GM21619 (cell line): ENCODE data around the gene TNRC6C.
"Not testable (repeated sequence)": the region's sequence is repeated elsewhere in the genome, so short reads cannot be mapped to it uniquely, and the experiment has no call there.

Experiments
- ATAC-seq: cut with Tn5 transposase; IDR thresholded peaks from one replicate; pipeline ENCODE4 v1.9.1; 2021; ENCODE audit not compliant: unreplicated experiment

The TNRC6C gene

DNA sequence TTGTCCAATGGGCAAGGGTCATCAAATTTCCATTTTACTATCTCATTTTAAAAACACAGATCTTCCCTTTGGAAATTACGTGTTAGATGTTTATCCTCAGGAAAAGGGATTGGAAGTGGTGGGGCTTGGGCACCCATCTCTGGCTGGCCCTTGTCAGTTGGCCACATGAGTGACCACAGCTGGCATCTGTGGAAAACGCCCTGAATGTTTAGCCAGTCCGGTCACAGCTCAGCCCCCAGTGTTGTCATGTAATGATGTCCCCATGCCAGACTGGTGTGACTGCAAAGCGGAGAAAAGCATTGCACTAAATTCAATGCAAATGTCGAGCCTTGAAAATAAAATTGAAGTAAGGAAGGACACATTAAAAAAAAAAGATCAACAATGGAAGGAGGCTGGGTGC lies 117.0 kb downstream of the TNRC6C start:
- no peak for ATAC-seq

DNA sequence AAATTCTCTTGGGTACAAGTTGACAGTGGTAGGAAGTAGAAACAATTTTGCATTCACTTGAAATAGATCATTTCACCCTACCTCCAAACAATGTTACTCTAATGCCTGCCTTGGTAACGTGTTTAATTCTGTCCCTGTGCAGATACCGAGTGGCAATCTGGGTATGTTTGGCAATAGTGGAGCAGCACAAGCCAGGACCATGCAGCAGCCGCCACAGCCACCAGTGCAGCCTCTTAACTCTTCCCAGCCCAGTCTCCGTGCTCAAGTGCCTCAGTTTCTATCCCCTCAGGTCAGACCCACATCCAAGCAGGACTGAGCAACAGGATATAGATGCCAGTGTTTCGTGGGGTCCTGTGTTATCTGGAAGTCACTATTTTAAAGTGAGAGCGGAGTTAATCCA lies 120.8 kb downstream of the TNRC6C start:
- no peak for ATAC-seq

DNA sequence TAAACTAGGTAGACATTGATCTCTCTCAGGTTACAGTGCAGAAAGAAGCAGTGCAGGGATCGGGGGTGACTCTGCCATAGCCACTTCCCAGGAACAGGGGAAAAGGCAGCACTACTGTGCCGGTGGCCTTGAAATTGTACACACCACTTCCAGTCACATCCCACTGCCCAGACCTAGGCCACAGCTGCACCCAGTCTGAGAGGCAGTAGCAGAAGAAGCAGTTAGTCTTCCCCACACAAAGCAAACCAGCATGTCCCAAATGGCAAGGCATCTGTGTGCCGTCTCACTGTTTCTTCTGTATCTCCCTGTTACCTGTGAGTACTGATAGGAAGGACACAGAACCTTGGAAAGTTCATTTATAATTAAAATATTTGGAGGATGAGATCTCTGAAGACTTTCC lies 123.0 kb downstream of the TNRC6C start:
- no peak for ATAC-seq

DNA sequence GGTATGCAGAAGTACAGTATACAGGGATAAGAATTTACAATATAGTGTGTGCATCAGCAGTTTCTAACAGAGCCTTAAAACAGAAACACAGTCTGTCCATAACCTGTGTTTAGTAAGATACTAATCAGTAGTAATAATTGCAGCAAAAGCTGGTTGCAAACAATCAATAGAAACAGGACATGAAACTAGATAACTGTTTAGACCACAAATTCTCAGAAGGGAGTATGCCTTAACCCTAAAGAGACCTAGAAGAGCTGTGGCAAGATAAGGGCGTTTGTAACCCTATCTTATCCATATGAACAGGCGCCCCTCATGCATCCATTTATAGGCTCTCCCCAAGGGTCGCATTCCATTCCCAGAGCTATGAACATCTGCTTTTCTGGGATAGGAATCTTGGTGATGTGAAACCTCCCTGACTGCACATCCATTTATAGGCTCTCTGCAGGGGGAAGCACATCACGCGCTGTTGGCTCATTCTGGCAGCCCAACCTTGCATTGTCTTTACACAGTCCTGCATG lies 123.9 kb downstream of the TNRC6C start:
- not testable (repeated sequence) for ATAC-seq

DNA sequence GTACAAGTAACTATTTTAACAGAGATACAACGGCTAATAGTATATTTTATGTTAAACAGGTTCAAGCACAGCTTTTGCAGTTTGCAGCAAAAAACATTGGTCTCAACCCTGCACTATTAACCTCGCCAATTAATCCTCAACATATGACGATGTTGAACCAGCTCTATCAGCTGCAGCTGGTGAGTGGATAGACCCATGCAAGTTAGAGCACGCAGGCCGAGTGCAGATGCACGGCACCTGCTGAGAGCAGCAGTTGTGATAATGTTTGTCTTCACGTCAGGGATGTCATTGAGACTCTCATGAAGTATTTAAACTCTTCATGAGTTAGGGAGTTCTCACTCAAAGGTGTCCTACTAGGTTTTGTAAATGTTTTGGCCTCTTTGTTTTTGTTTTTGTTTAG lies 124.5 kb downstream of the TNRC6C start:
- ATAC-seq: no peak

DNA sequence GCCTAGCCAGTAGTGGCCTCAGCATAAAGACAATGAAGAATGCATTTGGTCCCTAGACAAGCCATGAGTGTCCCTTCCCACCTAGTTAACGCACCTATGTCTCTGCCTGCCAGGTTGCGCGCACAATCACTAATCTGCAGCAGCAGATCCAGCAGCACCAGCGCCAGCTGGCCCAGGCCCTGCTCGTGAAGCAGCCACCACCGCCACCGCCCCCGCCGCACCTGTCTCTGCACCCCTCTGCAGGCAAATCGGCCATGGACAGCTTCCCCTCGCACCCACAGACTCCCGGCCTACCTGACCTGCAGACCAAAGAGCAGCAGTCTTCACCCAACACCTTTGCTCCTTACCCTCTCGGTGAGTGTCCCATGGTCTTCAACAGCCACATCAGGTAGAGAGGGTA lies 128.2 kb downstream of the TNRC6C start:
- no peak for ATAC-seq

DNA sequence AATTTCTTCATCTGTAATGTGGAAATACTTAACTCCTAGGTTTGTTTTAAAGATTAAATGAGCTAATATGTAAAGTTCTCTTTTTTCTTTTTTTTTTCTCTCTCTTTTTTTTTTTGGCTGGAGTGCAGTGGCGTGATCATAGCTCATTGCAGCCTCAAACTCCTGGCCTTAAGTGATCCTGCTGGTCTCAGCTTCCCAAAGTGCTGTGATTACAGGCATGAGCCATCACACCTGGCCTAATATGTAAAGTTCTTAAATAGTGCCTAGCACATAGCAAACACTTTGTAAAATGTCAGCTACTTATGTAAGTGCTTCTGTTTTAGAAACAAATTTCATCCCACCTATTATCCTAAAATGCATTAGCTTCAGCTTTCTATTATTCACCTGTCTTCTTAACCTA lies 130.0 kb downstream of the TNRC6C start:
- no peak for ATAC-seq

DNA sequence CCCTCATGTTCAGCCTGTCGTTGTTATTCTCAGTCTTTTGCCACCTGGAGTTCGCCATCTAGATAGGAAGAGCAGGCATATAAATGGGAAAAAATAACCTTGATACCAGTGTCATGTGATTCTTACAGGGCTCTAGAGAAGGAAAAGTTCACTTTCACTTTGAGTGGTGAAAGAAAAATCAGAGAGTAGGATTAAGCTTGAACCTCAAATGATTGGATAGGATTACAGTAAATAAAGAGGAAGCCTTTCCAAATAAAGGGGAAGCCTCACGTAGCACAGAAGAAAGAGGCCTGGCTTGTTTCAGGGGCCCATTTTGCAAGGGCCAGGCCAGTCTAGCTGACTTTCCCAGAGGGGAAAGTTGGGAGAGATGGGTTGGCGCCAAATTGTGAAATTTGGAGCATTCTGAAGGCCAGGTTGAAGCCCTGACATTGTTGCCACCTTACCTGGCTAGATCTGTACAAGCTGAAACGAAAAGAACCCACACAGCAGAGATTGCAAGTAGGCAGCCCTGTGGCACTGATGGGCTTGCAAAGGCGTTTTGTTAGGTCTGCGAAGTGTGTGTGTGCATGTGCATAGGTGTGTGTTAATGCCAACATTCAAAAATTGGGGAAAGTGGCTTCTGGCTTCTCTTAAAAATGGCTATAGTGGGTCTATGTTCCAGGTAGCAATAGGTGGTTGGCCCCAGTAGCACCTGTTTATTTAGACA lies 131.2 kb downstream of the TNRC6C start:
- no peak for ATAC-seq

DNA sequence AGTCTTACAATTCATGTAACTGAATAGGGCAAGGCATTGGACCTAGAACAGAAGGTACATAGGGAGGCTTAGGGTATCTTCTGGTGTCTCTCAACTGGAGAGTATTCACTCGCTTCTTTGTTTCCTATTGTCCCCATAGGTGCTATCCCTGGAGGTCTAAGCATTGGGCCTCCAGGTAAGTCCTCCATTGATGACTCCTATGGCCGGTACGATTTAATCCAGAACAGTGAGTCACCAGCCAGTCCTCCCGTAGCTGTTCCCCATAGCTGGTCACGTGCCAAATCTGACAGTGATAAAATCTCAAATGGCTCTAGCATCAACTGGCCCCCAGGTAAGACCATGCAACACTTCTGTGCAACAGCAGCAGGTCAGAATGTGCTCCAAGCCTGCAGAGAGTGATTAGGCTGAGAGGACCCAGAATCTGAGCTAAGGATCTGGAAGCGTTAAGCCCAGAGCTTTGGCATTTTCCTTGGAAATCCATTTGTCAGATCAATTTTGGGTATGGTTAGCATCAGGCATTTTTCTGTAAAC lies 134.4 kb downstream of the TNRC6C start:
- no peak for ATAC-seq

DNA sequence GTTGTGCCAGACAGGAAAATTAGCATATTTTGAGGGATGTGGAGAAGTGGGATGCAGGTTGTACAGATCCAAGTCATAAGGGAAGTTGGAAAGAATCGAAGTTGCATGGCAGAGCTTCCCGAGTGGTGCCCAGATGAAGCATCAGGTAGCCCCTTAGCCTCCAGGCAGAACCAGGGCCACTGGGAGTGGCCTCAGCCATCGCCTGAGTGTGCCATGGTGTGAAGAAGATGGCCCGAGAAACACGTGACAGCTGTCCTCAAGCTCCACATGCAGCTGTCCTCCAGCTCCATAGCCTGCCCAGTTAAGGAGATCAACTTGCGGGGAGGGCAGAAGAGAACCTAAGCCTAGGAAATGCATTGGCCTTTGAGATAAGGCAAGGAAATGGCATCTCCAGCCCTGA lies 136.5 kb downstream of the TNRC6C start:
- ATAC-seq: no peak

DNA sequence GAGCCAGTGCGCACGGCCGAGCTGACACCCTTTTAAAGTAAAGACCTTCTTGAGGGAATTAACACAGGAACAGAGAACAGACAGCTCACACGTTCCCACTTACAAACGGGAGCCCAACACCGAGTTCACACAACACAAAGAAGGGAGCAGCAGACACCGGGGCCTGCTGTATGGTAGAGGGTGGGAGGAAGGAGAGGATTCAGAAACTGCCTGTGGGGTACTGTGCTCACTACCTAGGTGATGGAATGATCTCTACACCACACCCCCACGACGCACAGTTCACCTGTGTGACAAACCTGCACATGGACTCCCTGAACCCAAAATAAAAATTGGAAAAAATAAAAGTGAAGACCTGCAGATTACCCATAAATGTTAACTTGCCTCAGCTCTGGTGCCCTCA lies 137.6 kb downstream of the TNRC6C start:
- no peak for ATAC-seq

DNA sequence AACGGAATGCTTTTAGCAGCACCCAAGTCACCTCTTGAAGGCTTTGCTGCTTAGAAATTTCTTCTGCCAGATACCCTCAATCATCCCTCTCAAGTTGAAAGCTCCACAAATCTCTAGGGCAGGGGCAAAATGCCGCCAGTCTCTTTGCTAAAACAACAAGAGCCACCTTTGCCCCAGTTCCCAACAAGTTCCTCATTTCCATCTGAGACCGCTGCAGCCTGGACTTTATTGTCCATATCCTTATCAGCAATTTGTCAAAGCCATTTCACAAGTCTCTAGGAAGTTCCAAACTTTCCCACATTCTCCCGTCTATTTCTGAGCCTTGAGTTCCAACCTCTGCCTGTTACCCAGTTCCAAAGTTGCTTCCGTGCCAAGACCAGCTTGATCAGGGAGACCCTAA lies 142.6 kb downstream of the TNRC6C start:
- ATAC-seq: no peak

DNA sequence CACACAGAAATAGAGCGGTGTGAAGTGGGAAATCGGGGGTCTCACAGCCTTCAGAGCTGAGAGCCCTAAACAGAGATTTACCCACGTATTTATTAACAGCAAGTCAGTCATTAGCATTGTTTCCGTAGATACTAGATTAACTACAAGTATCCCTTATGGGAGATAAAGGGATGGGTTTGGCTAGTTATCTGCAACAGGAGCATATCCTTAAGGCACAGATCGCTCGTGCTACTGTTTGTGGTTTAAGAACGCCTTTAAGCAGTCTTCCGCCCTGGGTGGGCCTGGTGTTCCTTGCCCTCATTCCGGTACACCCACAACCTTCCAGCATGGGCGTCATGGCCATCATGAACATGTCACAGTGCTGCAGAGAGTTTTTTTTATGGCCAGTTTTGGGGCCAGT lies 143.0 kb downstream of the TNRC6C start:
- no peak for ATAC-seq

DNA sequence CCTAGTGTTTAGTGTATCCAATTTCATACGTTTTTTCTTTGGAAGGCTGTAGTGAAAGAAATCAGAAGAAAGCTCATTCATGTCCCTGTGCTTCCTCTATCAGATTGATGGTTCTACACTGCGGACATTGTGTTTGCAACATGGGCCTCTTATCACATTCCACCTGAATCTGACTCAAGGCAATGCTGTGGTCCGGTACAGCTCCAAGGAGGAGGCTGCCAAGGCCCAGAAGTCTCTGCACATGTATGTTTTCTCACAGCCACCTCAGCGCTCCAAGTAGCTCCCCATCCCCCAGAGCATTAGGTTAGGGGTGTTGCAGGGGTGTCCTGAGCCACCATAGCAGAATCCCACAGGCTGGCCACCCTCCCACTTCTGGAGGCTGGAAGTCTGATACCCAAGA lies 144.8 kb downstream of the TNRC6C start:
- no peak for ATAC-seq

DNA sequence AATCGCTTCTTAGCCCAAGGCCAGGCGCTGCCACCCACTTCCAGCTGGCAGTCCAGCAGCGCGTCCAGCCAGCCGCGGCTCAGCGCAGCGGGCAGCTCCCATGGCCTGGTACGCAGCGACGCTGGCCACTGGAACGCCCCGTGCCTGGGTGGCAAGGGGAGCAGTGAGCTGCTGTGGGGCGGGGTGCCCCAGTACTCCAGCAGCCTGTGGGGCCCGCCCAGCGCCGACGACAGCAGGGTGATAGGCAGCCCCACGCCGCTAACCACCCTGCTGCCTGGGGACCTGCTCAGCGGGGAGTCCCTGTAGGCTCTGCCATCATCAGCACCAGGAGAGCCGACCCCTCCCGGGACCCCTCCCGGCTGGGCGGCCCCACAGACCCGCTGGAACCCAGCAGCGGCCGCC lies 146.0 kb downstream of the TNRC6C start:
- ATAC-seq: no peak

DNA sequence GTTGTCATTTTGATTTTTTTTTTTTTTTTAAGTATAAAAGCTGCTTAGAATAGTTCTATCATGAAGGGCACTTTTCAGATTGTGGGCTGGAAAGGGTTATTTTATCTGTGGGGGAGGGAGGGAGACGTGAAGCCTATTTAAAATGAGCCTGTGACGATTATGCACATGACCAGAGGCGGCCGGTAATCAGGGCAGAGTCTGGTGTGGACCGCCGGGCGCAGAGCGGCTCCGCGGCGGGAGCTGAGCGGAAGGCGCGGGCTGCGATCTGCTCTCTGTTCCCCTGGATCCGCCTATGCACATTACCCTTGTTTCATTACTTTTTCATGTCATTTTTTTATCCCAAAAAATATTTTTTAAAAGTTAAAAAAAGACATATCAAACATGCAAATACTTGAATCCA lies 146.6 kb downstream of the TNRC6C start:
- ATAC-seq: no peak

DNA sequence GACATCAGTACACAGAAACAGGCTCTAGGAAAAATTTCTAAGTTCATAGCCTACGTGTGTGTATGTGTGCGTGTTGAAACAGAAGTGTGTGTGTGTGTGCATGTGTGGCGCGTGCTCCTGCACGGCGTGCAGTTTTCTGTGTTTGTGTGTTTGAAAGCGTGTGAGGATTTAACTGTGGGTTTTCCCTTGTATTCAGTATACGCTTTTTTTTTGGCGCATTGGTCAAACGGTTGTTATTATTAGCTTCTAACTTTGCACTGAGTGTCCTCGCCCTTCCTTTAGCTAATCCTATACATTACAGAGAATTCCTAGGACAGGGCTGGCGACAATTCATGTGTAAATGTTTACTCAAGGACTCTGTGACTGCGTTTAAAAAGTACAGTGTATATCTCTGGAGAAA lies 147.0 kb downstream of the TNRC6C start:
- ATAC-seq: no peak

DNA sequence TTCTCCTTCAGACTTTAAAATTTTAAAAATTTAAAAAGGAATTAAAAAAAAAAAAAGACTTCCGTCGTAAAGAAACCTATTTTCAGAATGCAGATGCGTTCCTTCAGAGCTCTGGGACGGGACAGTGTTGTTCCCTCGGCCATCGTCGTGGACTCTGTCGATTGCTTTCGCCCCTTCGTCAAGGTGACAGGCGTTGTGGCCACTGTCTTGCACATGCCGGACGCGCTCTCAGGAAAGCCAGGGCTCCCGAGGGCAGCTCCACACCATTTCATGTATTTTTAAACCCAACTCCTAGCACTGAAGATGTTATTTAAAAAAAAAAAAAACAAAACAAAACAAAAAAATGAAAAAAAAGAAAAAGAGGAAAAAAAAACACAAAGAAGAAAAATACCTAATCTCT lies 147.7 kb downstream of the TNRC6C start:
- ATAC-seq: no peak

DNA sequence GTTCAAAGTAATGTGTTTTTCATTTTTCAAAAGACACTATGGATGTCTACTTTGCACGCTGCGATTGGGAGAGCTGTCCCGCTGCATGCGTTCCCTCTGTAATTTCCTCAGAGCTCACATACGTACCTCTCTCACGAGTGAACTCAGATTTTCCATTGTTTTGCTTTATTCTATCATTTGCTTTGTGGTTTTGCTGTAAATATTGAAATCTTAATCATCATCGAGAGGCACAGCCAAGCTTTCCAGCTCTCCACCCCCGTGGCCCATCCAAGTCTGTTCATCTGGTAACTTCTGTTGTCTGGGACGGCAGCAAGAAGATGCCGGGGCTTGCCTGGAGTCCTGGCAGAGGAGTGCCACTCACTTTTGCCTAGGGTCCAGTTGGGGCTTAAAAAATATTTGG lies 149.0 kb downstream of the TNRC6C start:
- ATAC-seq: no peak

DNA sequence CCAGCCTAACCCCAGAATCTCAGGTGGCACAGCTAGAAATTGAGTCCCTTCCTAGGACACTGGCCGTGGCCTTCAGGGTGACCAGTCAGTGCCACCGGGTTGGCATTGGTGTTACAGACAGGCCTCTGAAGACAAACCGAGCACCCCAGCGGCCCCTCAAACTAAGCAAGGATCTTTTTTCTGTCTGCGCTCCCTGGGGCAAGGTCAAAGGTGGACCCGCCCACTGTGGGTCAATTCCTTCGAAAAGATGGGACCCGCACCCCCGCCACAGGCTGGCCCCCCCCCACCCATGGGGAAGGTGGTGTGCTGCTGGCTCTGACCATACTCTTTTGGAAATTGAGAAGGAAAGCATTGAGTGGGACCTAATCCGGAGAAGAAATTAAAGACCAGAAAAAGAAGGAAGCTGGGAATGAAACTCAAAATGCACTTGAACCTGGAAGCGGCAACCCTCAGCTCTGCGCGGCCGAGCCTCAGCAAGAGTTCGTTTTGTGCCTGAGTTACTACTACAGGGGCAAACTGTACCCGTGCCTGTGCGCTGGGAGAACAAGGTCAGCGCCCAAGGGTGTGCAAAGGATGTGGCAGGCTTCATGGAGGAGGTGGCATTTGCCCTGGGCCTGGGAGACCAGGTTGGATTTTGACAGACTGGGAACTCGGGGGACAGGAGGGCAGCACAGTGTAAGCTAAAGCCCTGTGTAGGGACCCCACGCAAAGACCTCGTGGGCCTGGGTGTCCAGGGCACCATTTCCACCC lies 149.6 kb downstream of the TNRC6C start:
- no peak for ATAC-seq

DNA sequence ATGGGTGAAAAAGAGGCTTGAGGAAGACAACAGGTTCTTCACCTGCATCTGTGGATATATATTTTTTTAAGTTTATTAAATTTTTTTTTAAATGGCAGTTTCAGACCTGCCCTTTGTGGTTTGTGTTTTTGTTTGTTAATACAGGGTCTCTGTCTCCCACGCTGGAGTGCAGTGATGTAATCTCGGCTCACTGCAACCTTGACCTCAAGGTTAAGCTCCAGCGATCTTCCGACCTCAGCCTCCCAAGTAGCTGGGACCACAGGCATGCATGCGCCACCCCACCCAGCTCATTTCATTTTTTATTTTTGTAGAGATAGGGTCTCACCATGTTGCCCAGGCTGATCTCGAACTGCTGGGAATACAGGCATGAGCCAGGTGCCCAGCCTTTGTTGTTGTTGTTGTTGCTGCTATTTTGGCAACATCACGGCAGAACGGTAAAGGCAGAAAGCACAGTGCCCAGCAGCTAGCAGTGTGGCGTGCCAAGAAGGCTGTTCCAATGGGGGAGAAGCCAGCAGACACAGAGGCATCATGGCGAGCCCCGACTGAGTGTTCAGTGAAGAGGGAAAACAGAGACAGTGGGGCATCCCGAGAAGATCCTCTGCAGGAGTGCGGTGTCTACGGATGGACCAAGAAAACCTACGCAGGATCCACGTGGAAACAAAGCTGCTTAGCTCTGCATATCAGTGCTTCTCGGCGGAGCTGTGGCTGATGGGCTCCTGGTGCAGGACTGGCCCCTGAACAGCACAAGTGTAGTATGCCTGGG lies 150.4 kb downstream of the TNRC6C start:
- no peak for ATAC-seq

DNA sequence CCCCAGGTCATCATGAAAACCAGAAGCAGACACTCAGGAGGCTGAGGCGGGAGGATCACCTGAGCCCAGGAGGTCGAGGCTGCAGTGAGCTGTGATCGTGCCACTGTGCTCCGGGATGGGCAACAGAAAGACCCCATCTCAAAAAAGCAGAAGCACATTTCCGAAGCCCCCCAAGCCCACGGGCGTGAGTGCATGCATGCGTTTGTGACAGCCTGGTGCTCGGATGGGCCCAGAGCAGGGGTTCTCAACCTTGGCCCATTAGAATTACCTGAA lies 150.9 kb downstream of the TNRC6C start:
- ATAC-seq: no peak
